Heart right ventricle (tissue), 16 donors: ENCODE results near the gene ADAMTS12. TPM values are rescaled to one million over a fixed set of nuclear protein-coding genes. Genes with fewer than 3 reads are reported as not detected.

Source experiments
- ATAC-seq, 8 donors: fragments of 200-7000 bp; cut with Tn5 transposase; one replicate each; pipeline ENCODE4 v1.9.1; 2020; ENCODE audit warnings: mild to moderate bottlenecking in 8 of 8, moderate library complexity in 8 of 8, moderate number of reproducible peaks in 1 of 8
- DNase-seq, 2 donors: peaks; one replicate each; pipeline ENCODE4 v3.0.0-alpha.2; 2020
- H3K27ac ChIP-seq, 10 donors: fragments of 200-600 bp; sonication (generic) in 2 of 10; one replicate each; pipeline versions ENCODE4 v1.5.0 to v1.8.0; 2020 to 2022; ENCODE audit warnings: mild to moderate bottlenecking in 3 of 10
- H3K27me3 ChIP-seq, 7 donors: fragments of 200-600 bp; one replicate each; pipeline ENCODE4 v1.8.0; 2021 to 2022; ENCODE audit warnings: mild to moderate bottlenecking in 2 of 7
- H3K36me3 ChIP-seq, 9 donors: fragments of 200-600 bp; sonication (generic) in 1 of 9; one replicate each; pipeline versions ENCODE4 v1.5.0 to v1.8.0; 2020 to 2022; ENCODE audit warnings: mild to moderate bottlenecking in 2 of 9
- H3K4me1 ChIP-seq, 9 donors: fragments of 200-600 bp; sonication (generic) in 1 of 9; one replicate each; pipeline versions ENCODE4 v1.5.0 to v1.8.0; 2020 to 2022; ENCODE audit warnings: mild to moderate bottlenecking in 4 of 9
- H3K4me3 ChIP-seq, 10 donors: fragments of 200-600 bp; sonication (generic) in 2 of 10; one replicate each; pipeline versions ENCODE4 v1.5.0 to v1.8.0; 2020 to 2022; ENCODE audit warnings: mild to moderate bottlenecking in 7 of 10, moderate library complexity in 2 of 10
- H3K9me3 ChIP-seq, 11 donors: fragments of 200-600 bp in 10 of 11; sonication (generic) in 2 of 11; one replicate each; pipeline versions ENCODE4 v1.5.0 to v1.8.0; 2013 to 2022; ENCODE audit warnings: mild to moderate bottlenecking in 2 of 11, control low read depth in 1 of 11, moderate library complexity in 1 of 11
- WGBS, 2 donors: extraction: QIAGEN DNeasy Blood & Tissue Kit; methylation state at CpG; one replicate each; pipeline ENCODE4 v1.1.7; 2013; ENCODE audit warnings: inconsistent platforms in 1 of 2; 5-methylcytosine and 5-hydroxymethylcytosine counted together
- intact Hi-C, 10 donors: fragments of 100-400 bp; cut with DNase I; formaldehyde crosslinking; loops; one replicate each; pipeline versions ENCODE4 v1.11.1 to v1.14.2; 2022
- polyA plus RNA-seq, 2 donors: library from polyadenylated mRNA; stranded (reverse); fragments of 200-250 nt; gene quantifications; one replicate each; pipeline ENCODE4 v1.2.3, GENCODE V29; 2013
- total RNA-seq, 10 donors: library from RNA; stranded (reverse); fragmentation: NEBNext Ultra II Directional in 3 of 10; extraction: Animal tissue kit (Norgen Biotek cat#: 25700) in 3 of 10; gene quantifications; one replicate each; pipeline versions ENCODE4 v1.2.1 to v1.2.4, GENCODE V29; 2021 to 2023
- TF ChIP-seq, protein P1 (sequence below), 9 donors: fragments of 200-600 bp; sonication (generic) in 2 of 9; IDR thresholded peaks; one replicate each; pipeline versions ENCODE4 v1.5.0 to v1.8.0; 2021 to 2022; ENCODE audit warnings: antibody characterized with exemption in 9 of 9, mild to moderate bottlenecking in 5 of 9, moderate library complexity in 1 of 9
- donor health status: Arrhythmogenic right ventricular cardiomyopathy.
- donor health status: ischemic (EF 13 %, LVEDD 7.1; RV severe dilation, severe dysfunction).
- donor health status: healthy with polysubstance abuse.
- donor health status: DM: no; HTN: yes; CAD: no.
- donor health status: DM: no; HTN: no; CAD: no.
- donor health status: ischemic (EF 25% LVEDD 6.9; RV normal size, moderate dysfunction).
- donor health status: ischemic (EF 25% LVEDD 5.7; RV mildly dilated, moderate dysfunction).
- donor health status: healthy.
- donor health status: DM: yes; HTN: yes; CAD: no.
- donor health status: Ischemic cardiomyopathy.
- donor health status: ischemic (EF 35%, LVEDD 5.7; RV mildly dilated, moderate dysfunction).
- donor health status: nonischemic (EF 11% LVEDD 7.7; RV severe dilation, severe dysfunction).
- donor health status: DM: yes; HTN: yes; CAD: no.
- donor health status: PGD.
- donor health status: ischemic (EF 29% LVEDD 5.4; RV normal size, mild dysfunction).
- donor health status: nonischemic (EF 23%, LVEDD 6.1; RV moderate dilation, normal function).

Gene ADAMTS12
- total and polyA plus RNA-seq, 12 donors = 0.37 to 3.7 (median 1.3) TPM

DNA sequence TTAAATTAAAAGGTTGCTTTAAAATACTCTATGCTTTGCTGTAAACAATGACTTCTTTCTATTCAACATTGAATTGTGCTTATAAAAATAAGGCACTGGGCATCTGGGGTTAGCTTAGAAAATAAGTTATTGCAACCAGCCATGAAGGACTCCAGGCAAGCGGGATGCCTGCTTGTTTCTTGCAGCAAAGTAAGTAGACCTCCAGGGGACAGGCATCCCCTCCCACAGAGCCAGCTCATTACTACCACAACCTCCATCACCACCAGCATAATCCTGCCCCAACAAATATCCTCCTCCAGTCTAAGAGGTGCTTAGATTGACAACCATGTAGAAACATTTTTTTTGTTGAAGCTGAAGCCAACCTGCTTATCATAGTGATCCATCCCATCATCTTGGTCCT, 260.7 kb downstream of the ADAMTS12 start:
- intact Hi-C loops = no loop called here
- DNase-seq (no peak), ATAC-seq (no peak)
- H3K27ac ChIP-seq = no peak overlapping the region
- H3K4me3 ChIP-seq = no peak overlapping the region
- TF ChIP-seq, protein P1, sequence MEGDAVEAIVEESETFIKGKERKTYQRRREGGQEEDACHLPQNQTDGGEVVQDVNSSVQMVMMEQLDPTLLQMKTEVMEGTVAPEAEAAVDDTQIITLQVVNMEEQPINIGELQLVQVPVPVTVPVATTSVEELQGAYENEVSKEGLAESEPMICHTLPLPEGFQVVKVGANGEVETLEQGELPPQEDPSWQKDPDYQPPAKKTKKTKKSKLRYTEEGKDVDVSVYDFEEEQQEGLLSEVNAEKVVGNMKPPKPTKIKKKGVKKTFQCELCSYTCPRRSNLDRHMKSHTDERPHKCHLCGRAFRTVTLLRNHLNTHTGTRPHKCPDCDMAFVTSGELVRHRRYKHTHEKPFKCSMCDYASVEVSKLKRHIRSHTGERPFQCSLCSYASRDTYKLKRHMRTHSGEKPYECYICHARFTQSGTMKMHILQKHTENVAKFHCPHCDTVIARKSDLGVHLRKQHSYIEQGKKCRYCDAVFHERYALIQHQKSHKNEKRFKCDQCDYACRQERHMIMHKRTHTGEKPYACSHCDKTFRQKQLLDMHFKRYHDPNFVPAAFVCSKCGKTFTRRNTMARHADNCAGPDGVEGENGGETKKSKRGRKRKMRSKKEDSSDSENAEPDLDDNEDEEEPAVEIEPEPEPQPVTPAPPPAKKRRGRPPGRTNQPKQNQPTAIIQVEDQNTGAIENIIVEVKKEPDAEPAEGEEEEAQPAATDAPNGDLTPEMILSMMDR (IDR thresholded peaks at IDR 0.05) = no peak
- 91% methylated on average over 1 of the region's 1 CpG for WGBS, 2 donors
- no peaks in the 10 kb centered on the region for H3K27me3 ChIP-seq
- no peaks in the 10 kb centered on the region for H3K36me3 ChIP-seq
- no peaks in the 10 kb centered on the region for H3K4me1 ChIP-seq
- no peaks in the 10 kb centered on the region for H3K9me3 ChIP-seq

DNA sequence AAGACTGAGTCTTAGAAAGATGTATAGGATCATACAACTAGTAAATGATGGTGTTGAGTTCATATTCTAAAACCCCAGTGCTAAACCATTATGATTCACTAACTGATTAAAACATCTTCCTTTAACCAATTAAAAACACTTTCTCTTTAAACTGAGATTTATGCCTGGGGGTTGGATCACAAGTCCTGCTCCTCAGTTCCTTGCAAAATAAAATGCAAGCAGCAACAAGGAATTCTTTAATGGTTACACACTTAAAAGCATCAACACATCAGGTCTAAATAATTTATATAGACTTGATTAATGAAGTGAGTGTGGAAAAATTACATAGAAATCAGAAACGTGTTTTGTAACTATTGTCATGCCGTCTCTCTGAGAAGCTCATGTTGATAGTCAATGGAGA, 261.8 kb downstream of the ADAMTS12 start:
- TF ChIP-seq, protein P1 (IDR thresholded peaks at IDR 0.05) = no peak
- 85 to 89% methylated on average over 2 of the region's 2 CpGs for WGBS, 2 donors
- Histone ChIP-seq H3K27ac (no peak overlapping the region), H3K4me1 (no peaks in the 10 kb centered on the region), H3K4me3 (no peak overlapping the region), H3K9me3 (no peaks in the 10 kb centered on the region), H3K36me3 (no peaks in the 10 kb centered on the region), H3K27me3 (no peaks in the 10 kb centered on the region)
- no peak for ATAC-seq
- DNase-seq = no peak
- intact Hi-C loops = no loop called here

DNA sequence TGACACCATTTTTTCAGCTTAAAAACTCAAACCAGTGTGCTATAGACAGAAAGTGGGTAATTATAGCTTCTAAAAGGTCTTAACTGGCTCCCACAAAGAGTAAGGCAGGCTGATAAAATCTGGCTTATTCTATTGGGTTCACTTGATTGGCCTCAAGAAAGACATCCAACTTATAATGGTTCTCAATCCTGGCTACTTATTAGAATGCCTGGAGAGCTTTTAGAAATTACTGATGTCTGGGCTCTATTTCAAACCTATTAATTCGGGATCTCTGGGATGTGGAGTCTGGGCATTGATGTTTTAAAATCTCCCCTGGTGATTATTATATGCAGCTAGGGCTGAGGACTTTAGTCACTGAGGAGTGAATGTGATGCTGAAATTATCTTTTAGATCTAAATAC, 263.0 kb downstream of the ADAMTS12 start:
- no peaks in the 10 kb centered on the region for H3K9me3 ChIP-seq
- intact Hi-C loops = no loop called here
- 88 to 97% methylated on average over 1 of the region's 1 CpG for WGBS, 2 donors
- DNase-seq (no peak), ATAC-seq (no peak)
- no peaks in the 10 kb centered on the region for H3K4me1 ChIP-seq
- TF ChIP-seq, protein P1 (IDR thresholded peaks at IDR 0.05) = no peak
- no peaks in the 10 kb centered on the region for H3K27me3 ChIP-seq
- no peak overlapping the region for H3K27ac ChIP-seq
- H3K36me3 ChIP-seq = no peaks in the 10 kb centered on the region
- no peak overlapping the region for H3K4me3 ChIP-seq

DNA sequence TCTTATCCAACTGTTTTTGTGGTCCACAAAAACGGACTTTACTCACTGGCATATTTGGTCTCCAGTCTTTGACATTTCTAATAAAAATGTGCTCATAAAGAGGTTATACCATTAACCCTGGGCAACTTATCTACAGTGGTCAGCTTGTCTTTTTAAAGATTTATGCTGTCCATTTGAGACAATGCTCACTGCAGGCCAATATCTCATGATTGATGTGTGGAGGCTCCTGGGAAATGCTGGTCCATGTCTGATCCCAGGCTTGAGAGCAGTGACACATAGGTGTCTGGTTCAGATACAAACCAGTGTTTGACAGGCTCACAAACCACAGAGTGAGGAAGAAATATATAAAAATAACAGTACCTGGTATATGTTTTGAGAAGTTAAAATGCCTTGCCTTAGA, 270.3 kb downstream of the ADAMTS12 start:
- intact Hi-C loops = no loop called here
- DNase-seq (no peak), ATAC-seq (no peak)
- no peaks in the 10 kb centered on the region for H3K36me3 ChIP-seq
- no peaks in the 10 kb centered on the region for H3K27me3 ChIP-seq
- H3K9me3 ChIP-seq = no peaks in the 10 kb centered on the region
- 85 to 98% methylated on average over 1 of the region's 1 CpG for WGBS, 2 donors
- H3K4me3 ChIP-seq = no peak overlapping the region
- no peak overlapping the region for H3K27ac ChIP-seq
- TF ChIP-seq, protein P1 (IDR thresholded peaks at IDR 0.05) = no peak
- H3K4me1 ChIP-seq = no peaks in the 10 kb centered on the region
